NB4 (cell line): ENCODE data around the gene UTS2R.
"Not testable (repeated sequence)": the region's sequence is repeated elsewhere in the genome, so short reads cannot be mapped to it uniquely, and the experiment has no call there.

Source experiments
- CTCF ChIP-seq: IDR thresholded peaks from one replicate; pipeline ENCODE4 v1.5.1; 2012; ENCODE audit warnings: low read depth, low read length
- MAX ChIP-seq: IDR thresholded peaks from 2 replicates; pipeline ENCODE4 v1.6.1; 2011; ENCODE audit warnings: low read depth, low read length
- MYC ChIP-seq: IDR thresholded peaks from 2 replicates; pipeline ENCODE4 v1.6.1; 2011; ENCODE audit warnings: low read depth, low read length
- POLR2A ChIP-seq: IDR thresholded peaks from 2 replicates; pipeline ENCODE4 v1.6.1; 2011; ENCODE audit warnings: mild to moderate bottlenecking; ENCODE audit not compliant: insufficient read length; ENCODE audit errors: extremely low read depth

- TF ChIP-seq CTCF, POLR2A, MYC, MAX: not testable (repeated sequence)
Measured at GRCh38 chr17:82412081-82412480, 40.5 kb downstream of the UTS2R start.
